OCI-LY3 (cell line): ENCODE data around the gene ARHGAP24.

Source experiments
- H2AFZ ChIP-seq: fragments of 200-600, 300-600 bp; shearing (Covaris generic); 2 replicates; pipeline ENCODE4 v1.6.0; 2014; ENCODE audit warnings: antibody characterized with exemption, low read depth, low read length
- H3K27ac ChIP-seq: fragments of 200-600, 300-600 bp; sonication (generic); 2 replicates; pipeline ENCODE4 v1.5.1; 2014; ENCODE audit warnings: mild to moderate bottlenecking, low read length, moderate library complexity, mixed read lengths
- H3K27me3 ChIP-seq: fragments of 200-600, 300-600 bp; sonication (generic); 2 replicates; pipeline ENCODE4 v1.6.1; 2014; ENCODE audit warnings: low read depth, low read length, mixed read lengths
- H3K36me3 ChIP-seq: fragments of 200-600, 300-600 bp; sonication (generic); replicated peaks from 2 replicates; pipeline ENCODE3; 2014; ENCODE audit warnings: low read depth, low read length, mixed read lengths
- H3K4me1 ChIP-seq: fragments of 300-600, 200-600 bp; sonication (generic); 2 replicates; pipeline ENCODE4 v1.6.1; 2014; ENCODE audit warnings: low read length, mixed read lengths
- H3K4me2 ChIP-seq: fragments of 200-600, 300-600 bp; sonication (generic); 2 replicates; pipeline ENCODE4 v1.6.1; 2014; ENCODE audit warnings: low read length, mixed read lengths
- H3K4me3 ChIP-seq: fragments of 300-600, 200-600 bp; sonication (generic); 2 replicates; pipeline ENCODE4 v1.5.1; 2014; ENCODE audit warnings: antibody characterized with exemption, mild to moderate bottlenecking, low read length, moderate library complexity
- H3K79me2 ChIP-seq: fragments of 300-600, 200-600 bp; shearing (Covaris generic); 2 replicates; pipeline ENCODE4 v1.6.1; 2014; ENCODE audit warnings: mild to moderate bottlenecking, low read length, mixed read lengths
- H3K9ac ChIP-seq: fragments of 300-600, 200-600 bp; shearing (Covaris generic); 2 replicates; pipeline ENCODE4 v1.6.0; 2014; ENCODE audit warnings: mild to moderate bottlenecking, low read length, moderate library complexity
- H3K9me3 ChIP-seq: fragments of 200-600, 300-600 bp; shearing (Covaris generic); 2 replicates; pipeline ENCODE4 v1.6.1; 2014; ENCODE audit warnings: low read length, mixed read lengths; ENCODE audit not compliant: insufficient read depth
- H4K20me1 ChIP-seq: fragments of 200-600, 300-600 bp; sonication (generic); 2 replicates; pipeline ENCODE4 v1.6.1; 2016; ENCODE audit warnings: low read length, mixed read lengths; ENCODE audit not compliant: insufficient read depth
- EZH2phosphoT487 ChIP-seq: fragments of 200-600 bp; shearing (Covaris generic); IDR thresholded peaks from 2 replicates; pipeline ENCODE4 v1.6.1; 2018; ENCODE audit warnings: antibody characterized with exemption, mixed run types, low read depth
- TF ChIP-seq, protein P1 (sequence below): fragments of 200-600, 300-600 bp; sonication (generic); IDR thresholded peaks from 2 replicates; pipeline ENCODE4 v1.5.1; 2014; ENCODE audit warnings: antibody characterized with exemption, low read length, low read depth

ARHGAP24 gene

DNA sequence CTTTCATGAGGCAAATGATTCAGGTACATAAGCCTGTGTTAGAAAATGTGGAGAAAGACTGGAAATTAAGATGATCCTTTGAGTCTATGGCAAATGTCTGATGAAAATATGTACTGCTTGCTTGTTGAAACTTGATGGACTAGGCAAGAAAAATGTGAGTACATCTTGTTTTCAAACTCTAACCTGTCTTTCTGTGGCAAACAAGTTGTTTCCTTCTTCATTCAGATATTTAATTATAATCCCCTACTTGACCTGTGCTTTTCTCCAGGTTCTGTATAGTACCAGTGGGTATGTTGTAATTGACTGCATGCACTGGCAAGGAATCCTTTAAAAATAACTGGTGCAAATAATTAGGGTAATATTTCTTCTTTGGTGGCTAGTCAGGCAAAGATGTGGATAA is 136.7 kb downstream of the ARHGAP24 start:
- Histone ChIP-seq H3K9ac (0 out of 2 replicates have a peak overlapping the region, but pooled peaks have one; percentile 49), H2AFZ (no peak overlapping the region), H3K4me3 (no peak overlapping the region), H3K27me3 (no peaks in the 10 kb centered on the region), H3K36me3 (peaks cover 23% of the 10 kb centered on the region), H3K27ac (peak overlapping the region; percentile 91; the same call in 1 of the 2 replicates), H3K9me3 (peaks cover 6% of the 10 kb centered on the region; the same call in 1 of the 2 replicates), H3K79me2 (peaks cover 42% of the 10 kb centered on the region), H3K4me2 (0 out of 2 replicates have a peak overlapping the region, but pooled peaks have one; percentile 58), H4K20me1 (no peaks in the 10 kb centered on the region), H3K4me1 (peaks cover 68% of the 10 kb centered on the region)
- TF ChIP-seq, protein P1, sequence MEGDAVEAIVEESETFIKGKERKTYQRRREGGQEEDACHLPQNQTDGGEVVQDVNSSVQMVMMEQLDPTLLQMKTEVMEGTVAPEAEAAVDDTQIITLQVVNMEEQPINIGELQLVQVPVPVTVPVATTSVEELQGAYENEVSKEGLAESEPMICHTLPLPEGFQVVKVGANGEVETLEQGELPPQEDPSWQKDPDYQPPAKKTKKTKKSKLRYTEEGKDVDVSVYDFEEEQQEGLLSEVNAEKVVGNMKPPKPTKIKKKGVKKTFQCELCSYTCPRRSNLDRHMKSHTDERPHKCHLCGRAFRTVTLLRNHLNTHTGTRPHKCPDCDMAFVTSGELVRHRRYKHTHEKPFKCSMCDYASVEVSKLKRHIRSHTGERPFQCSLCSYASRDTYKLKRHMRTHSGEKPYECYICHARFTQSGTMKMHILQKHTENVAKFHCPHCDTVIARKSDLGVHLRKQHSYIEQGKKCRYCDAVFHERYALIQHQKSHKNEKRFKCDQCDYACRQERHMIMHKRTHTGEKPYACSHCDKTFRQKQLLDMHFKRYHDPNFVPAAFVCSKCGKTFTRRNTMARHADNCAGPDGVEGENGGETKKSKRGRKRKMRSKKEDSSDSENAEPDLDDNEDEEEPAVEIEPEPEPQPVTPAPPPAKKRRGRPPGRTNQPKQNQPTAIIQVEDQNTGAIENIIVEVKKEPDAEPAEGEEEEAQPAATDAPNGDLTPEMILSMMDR, result no peak
- TF ChIP-seq EZH2phosphoT487, result no peak

DNA sequence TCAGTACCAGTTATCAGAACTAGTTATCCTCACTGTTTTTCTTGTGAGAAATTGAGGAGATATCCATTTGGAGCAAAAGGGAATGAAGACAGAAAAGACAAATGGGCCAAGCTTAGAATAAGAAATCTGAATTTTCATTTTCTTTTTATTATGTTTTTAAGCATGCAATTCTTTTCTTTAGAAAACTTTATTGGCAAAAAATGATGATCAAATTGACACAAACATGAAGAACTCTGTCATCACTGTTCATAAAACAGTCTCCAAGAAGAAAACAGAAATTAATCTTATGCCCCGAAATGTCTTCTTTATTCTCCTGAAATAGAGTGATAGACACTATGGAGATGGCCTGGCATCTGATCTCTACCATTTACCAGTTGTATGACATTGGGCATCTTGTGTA is 139.0 kb downstream of the ARHGAP24 start:
- Histone ChIP-seq H3K27me3 (no peaks in the 10 kb centered on the region), H3K79me2 (peaks cover 50% of the 10 kb centered on the region), H4K20me1 (no peaks in the 10 kb centered on the region), H3K27ac (no peak overlapping the region), H3K4me3 (no peak overlapping the region), H3K9ac (no peak overlapping the region), H3K36me3 (peaks cover 25% of the 10 kb centered on the region), H3K4me2 (no peak overlapping the region), H3K4me1 (peaks cover 56% of the 10 kb centered on the region), H2AFZ (no peak overlapping the region), H3K9me3 (peaks cover 3% of the 10 kb centered on the region; the same call in 1 of the 2 replicates)
- no peak for TF ChIP-seq EZH2phosphoT487
- TF ChIP-seq, protein P1, result no peak

DNA sequence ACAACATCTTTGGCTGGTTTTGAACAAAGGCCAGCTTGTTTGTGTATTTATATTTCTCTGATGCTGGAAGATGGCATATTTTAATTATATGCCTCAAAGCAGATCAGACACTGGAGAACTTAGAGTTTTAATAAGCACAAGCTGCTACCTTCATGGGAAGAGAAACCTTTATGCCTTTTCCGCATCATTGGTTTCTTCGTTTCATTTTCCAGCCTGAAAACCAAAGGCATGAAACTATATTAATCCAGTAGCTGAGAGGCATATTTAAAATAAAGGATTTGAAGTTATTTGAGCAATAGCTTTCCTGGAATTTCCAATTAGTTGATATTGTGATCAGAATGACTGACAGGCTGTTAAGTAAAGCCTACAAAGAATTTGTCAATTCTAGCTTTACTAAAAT is 141.0 kb downstream of the ARHGAP24 start:
- H3K4me1 ChIP-seq, result peaks cover 40% of the 10 kb centered on the region

DNA sequence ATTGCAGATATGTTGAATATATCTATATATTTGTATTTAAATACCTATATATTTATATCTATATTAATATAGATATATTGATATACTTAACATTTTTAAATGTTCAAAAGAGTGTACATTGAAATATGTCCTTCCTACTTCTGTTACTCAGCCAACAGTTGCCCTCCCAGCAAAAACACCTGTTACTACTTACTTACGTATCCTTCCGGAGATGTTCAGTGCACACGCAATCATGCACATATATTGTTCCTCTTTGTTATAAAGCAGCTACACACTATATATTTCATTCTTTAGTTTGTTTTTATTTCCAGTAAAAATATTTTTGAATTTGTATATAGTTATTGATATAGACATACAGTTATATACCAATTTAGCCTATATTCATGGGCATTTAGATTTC is 142.3 kb downstream of the ARHGAP24 start:
- no peak for TF ChIP-seq EZH2phosphoT487
- TF ChIP-seq, protein P1, result no peak
- no peaks in the 10 kb centered on the region for H4K20me1 ChIP-seq
- H2AFZ ChIP-seq, result no peak overlapping the region
- H3K27me3 ChIP-seq, result no peaks in the 10 kb centered on the region
- no peak overlapping the region for H3K4me2 ChIP-seq
- H3K4me1 ChIP-seq, result peaks cover 33% of the 10 kb centered on the region
- H3K4me3 ChIP-seq, result no peak overlapping the region
- H3K36me3 ChIP-seq, result peaks cover 21% of the 10 kb centered on the region
- no peak overlapping the region for H3K27ac ChIP-seq
- no peaks in the 10 kb centered on the region for H3K9me3 ChIP-seq
- H3K79me2 ChIP-seq, result peaks cover 51% of the 10 kb centered on the region
- no peak overlapping the region for H3K9ac ChIP-seq

More for the DNA sequence above, 141.0 kb downstream of the ARHGAP24 start:
- peaks cover 19% of the 10 kb centered on the region for H3K36me3 ChIP-seq
- TF ChIP-seq EZH2phosphoT487, result no peak
- TF ChIP-seq, protein P1, result no peak
- no peaks in the 10 kb centered on the region for H3K27me3 ChIP-seq
- no peaks in the 10 kb centered on the region for H3K9me3 ChIP-seq
- 0 out of 2 replicates have a peak overlapping the region, but pooled peaks have one; percentile 10 for H3K4me3 ChIP-seq
- peaks cover 53% of the 10 kb centered on the region for H3K79me2 ChIP-seq
- H3K9ac ChIP-seq, result no peak overlapping the region
- H2AFZ ChIP-seq, result no peak overlapping the region
- H3K4me2 ChIP-seq, result peak overlapping the region; percentile 48
- peak overlapping the region; percentile 5; the same call in 1 of the 2 replicates for H3K27ac ChIP-seq
- no peaks in the 10 kb centered on the region for H4K20me1 ChIP-seq
